GM18508 (cell line): ENCODE data around the gene CDHR5.
"Not testable (repeated sequence)": the region's sequence is repeated elsewhere in the genome, so short reads cannot be mapped to it uniquely, and the experiment has no call there.

Experiments used
- ATAC-seq: cut with Tn5 transposase; IDR thresholded peaks from one replicate; pipeline ENCODE4 v1.9.1; 2021; ENCODE audit warnings: moderate number of reproducible peaks; ENCODE audit not compliant: insufficient read depth, unreplicated experiment

Gene CDHR5, protein sequence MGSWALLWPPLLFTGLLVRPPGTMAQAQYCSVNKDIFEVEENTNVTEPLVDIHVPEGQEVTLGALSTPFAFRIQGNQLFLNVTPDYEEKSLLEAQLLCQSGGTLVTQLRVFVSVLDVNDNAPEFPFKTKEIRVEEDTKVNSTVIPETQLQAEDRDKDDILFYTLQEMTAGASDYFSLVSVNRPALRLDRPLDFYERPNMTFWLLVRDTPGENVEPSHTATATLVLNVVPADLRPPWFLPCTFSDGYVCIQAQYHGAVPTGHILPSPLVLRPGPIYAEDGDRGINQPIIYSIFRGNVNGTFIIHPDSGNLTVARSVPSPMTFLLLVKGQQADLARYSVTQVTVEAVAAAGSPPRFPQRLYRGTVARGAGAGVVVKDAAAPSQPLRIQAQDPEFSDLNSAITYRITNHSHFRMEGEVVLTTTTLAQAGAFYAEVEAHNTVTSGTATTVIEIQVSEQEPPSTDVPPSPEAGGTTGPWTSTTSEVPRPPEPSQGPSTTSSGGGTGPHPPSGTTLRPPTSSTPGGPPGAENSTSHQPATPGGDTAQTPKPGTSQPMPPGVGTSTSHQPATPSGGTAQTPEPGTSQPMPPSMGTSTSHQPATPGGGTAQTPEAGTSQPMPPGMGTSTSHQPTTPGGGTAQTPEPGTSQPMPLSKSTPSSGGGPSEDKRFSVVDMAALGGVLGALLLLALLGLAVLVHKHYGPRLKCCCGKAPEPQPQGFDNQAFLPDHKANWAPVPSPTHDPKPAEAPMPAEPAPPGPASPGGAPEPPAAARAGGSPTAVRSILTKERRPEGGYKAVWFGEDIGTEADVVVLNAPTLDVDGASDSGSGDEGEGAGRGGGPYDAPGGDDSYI

DNA sequence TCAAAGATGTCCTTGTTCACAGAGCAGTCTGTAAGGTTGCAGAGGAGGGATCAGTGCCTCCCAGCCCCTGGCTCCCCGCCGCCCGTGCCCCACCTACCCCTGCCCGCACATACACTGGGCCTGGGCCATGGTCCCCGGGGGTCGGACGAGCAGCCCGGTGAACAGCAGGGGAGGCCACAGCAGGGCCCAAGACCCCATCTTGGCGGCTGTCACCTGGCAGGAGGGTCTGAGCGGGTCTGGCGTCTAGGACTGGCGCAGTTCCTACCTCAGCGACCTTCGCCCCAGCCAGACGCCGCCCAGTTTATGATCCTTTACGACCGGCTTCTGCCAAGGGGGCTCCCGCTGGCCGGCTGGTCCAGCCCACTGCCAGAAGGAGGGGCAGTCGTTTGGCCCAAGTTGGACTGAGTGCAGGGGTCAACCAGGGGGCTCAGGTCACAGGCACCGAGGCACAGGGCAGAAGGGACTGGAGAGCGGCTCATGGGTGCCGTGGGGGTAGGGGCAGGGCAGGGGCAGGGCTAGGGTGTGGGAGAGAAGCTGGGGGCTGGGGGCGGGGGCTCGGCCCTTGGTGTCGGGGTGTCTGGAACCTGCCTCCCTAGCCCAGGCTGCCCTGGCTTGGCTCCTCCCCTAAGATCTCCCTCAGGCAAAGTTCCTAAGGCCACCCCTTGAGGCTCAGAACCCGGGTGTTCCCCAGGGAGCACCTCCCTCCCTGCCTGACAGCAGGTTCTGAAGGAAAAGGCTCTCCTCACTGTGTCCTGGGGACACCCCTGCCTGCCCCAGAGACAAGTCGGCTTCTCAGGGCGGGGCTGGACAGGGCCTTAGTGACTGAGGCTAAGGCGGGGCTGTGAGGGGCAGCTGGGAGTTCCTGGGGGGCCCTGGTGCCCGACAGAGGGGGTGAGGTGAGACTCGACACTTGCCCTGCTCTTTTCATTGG lies at the start of gene CDHR5:
TSS of gene CDHR5 (minus strand) at position 251 of the 931 bp plus-strand sequence. CDS start at position 198, 53 bp downstream.
- ATAC-seq = no peak

DNA sequence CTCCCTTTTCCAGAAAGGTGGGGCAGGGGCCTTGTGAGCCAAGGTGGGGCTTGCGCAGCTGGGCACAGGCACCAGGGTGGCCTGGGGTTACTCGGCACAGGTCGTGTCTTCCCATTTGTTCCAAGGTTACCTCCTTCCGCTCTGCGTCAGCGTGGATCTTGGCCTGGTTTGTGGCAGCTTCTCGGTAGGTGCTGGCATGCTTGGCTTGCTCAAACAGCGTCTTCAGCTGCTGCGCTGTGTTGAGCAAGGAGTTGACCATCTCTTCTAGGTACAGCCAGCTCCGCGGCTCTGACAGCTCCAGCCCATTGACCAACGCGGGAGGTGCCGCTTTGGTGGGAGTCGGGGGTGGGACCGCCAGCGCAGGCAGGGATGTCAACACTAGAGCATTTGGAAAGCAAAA lies 49.7 kb upstream of the CDHR5 start:
- no peak for ATAC-seq

GRCh38 chr11:673866-674265 lies 49.1 kb upstream of the CDHR5 start:
- ATAC-seq = no peak

DNA sequence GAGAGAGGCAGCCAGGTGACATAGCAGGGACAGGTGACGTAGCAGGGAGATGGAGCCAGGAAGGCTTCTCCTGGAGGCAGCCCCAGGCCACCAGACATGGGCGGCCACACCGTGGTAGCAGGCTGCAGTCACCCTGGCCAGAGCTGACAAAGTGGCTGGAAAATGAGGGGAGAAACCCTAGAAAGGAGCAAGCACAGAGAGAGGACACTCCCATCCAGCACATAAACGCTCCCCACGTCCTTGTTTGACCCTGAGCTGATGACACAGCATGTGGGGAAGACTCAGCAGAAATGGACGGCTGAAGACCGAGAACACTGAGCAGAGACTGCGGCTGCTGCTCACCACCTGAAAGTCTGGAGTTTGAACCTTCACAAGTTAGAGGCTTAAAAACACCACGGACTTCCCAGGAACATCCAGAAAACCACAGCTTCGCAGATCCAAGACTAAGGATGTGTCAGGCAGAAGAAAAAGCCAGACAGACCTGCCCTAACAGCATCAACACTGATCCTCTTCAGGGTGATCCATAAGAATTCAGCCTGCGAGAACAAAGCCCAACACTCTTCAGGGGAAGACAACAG lies 41.0 kb upstream of the CDHR5 start:
- ATAC-seq = no peak

DNA sequence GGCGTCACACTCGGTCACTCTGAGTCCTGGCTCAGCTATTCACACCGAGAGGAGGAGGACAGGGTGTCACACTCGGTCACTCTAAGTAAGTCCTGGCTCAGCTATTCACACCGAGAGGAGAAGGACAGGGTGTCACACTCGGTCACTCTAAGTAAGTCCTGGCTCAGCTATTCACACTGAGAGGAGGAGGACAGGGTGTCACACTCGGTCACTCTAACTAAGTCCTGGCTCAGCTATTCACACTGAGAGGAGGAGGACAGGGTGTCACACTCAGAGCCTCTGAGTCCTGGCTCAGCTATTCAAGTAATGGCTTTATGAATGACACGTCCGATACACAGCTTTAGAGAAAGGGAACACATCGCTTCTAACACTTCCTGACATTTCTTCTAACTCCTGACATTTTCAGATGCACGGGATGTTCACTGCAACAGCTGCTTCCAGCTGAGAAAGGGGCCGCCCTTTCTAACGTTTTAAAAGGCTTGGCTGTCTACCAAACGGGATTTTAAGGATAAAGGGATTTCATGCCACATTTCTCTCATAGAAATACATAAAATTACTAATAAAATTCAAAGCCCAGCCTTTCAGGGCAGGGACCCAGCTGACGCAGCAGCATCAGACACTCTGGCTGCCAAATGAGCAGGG lies 40.4 kb upstream of the CDHR5 start:
- ATAC-seq = no peak

- ATAC-seq = no peak
Measured at GRCh38 chr11:662689-663274, 38.0 kb upstream of the CDHR5 start.

DNA sequence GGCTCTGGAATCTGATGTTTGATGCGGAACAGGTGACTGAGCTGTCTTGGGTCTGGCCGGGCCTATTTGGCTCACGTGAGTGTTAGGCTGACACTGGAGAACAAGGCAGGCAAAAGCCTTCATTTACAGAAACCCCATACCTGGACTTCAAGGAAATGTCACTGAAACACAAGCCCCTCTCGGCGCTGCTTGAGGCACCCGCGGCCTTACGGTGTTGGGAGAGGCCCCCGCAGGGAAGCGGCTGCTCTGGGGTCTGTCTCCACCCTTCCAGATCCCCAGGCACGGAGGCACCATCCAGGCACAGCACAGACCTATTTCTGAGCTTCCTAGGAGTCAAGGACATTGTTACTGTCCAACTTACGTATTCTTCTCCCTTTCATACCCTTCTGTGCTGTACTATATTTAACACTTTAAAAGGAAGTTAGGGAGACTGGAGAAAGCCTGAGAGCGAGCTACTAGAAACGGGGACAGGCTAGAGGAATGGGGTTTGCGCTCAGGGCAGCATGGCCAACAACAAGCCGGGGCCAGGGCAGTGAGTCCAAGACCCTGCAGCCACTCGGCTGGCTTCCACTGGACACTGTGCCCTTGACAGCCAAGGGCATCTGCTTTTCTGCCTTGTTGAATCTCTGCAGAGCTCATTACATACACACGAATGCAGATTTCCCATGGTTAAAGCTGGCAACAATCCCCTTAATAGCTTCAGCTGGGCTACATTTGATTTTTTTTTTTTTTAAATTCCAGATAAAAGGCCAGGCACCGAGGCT lies 36.1 kb upstream of the CDHR5 start:
- ATAC-seq = no peak

GRCh38 chr11:660281-660680 lies 35.5 kb upstream of the CDHR5 start:
- no peak for ATAC-seq

- no peak for ATAC-seq
Measured at GRCh38 chr11:659532-660085, 34.9 kb upstream of the CDHR5 start.

DNA sequence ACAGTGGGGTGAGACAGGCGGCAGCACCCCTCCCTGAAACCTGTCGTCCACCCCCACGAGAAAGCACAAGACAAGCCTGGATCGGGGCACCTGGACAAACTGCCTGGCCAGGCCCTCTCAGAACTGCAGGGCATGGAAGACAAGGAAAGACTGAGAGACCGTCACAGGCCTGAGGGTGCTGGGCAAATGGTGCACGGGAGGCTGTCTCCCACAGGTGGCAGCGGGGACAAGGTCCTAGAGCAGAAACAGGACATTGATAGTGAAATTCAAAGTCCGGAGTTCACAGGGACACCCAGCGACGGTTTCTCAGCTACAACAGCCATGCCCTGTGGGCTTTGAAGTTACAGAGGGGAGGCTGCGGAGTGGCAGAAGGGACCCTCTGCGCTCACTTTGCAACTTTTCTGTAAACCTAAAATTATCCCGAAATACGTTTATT lies 33.0 kb upstream of the CDHR5 start:
- no peak for ATAC-seq

DNA sequence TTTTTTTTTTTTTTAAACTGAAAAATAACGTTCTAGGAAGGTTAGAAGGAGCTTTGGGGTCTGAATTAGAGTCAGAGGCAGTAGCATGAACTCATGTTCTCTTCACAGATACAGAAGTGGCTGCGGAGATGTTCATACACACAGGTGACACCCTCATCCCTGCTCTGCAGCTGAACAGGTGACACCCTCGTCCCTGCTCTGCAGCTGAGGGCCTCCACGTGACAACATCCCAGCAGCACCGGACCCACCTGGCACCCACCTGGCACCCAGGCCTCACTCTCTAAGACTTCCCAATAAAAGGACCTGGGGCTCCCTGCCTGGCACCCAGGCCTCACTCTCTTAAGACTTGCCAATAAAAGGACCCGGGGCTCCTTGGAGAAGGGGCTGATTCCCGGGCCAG lies 32.1 kb upstream of the CDHR5 start:
- ATAC-seq = no peak

DNA sequence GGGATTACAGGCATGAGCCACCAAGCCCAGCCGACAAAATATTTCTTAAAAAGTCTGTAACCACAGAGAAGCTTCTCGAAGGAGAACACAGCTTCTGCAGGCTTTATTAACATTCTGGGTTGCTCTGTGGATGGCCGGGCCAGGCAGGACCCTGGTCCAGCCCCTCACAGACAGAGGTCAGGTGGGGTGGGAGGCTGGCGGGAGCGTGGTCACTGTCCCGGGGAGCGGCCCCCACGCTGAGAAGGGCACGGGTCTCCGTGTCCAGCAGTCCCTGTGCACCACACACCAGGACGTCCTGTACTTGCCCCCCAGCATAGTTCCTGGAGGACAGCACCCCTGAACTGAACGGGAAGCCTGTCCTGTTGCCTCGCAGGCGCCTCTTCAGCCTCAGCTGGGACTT lies 31.7 kb upstream of the CDHR5 start:
- ATAC-seq = no peak

DNA sequence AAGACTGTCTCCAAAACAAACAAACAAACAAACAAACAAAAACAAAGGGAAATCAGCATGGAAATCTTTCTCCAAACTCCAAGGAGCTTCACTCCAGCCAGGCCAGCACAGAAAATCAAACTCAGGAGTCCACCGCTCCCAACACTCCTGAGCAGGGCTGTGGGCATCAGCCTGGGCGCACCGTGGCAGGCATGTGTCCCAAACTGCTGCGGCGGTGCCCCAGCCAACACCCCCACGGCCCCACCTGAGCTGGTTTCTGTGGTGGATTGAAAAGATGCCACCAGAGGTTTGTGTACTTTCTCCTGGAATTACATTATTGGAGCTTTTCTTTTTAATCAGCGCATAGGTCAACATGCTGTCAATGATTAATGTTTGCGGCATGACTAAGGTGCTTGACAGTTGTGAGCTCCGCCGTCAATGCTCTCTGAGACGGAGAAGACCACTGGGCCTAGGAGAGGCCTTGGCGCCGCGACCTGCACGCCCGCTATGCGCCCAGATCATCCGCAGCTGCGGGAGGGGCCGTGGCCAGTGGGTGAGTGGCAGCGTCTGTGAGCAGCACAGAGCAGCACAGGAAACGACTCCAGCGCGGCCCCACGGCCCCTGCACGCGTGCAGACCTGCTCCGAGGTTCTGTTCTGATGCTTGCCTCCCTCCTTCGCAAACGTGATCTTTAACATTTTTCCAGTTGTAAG lies 30.4 kb upstream of the CDHR5 start:
- no peak for ATAC-seq

- ATAC-seq = not testable (repeated sequence)
Measured at GRCh38 chr11:654444-654843, 29.7 kb upstream of the CDHR5 start.

DNA sequence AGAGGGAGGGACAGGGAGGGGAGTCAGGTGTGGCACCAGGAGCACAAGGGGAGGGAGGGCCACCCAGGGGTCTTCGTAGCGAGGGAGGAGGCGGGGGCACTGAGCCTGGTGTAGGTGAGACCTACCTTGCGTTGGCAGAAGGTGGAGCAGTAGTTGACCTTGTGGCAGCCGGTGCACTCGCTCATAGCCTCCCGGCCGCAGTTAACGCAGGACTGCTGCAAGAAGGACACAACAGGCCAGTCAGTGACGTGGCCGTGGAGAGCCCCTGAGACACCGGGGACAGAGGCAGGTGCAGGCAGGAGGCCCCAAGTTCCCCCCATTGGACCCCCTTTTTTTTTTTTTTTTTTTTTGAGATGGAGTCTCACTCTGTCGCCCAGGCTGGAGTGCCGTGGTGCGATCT lies 29.1 kb upstream of the CDHR5 start:
- no peak for ATAC-seq

GRCh38 chr11:653136-653535 lies 28.4 kb upstream of the CDHR5 start:
- not testable (repeated sequence) for ATAC-seq

- ATAC-seq = no peak
Measured at GRCh38 chr11:650482-650881, 25.7 kb upstream of the CDHR5 start.
